ENCODE results near the gene USP53.
"Not testable (repeated sequence)": the region's sequence is repeated elsewhere in the genome, so short reads cannot be mapped to it uniquely, and the experiment has no call there.

USP53 gene

GRCh38 chr4:119266153-119266552, 53.6 kb downstream of the USP53 start:
- Histone ChIP-seq H3K4me1 (ENCODE audit: insufficient read depth, insufficient read length) (no peaks in the 10 kb centered on the region), H3K4me3 (ENCODE audit: insufficient read length, low read depth) (no peak overlapping the region), H3K9ac (ENCODE audit: insufficient read length, low read depth) (no peak overlapping the region), H3K9me3 (ENCODE audit: insufficient read depth, low read length) (no peaks in the 10 kb centered on the region), H3K27me3 (ENCODE audit: insufficient read depth, insufficient read length) (no peaks in the 10 kb centered on the region), H3K36me3 (ENCODE audit: insufficient read depth, insufficient read length, low read length) (peaks cover 51% of the 10 kb centered on the region)
- no peak for DNase-seq (ENCODE audit: low read depth, low spot score)
- TF ChIP-seq YY1 (IDR thresholded peaks at IDR 0.05; ENCODE audit: insufficient read depth, insufficient read length) (no peak), ZNF274 (IDR thresholded peaks at IDR 0.05; ENCODE audit: low read depth, low read length) (no peak)

- Histone ChIP-seq H3K4me3 (ENCODE audit: insufficient read length, low read depth) (no peak overlapping the region), H3K4me1 (ENCODE audit: insufficient read depth, insufficient read length) (no peaks in the 10 kb centered on the region), H3K9ac (ENCODE audit: insufficient read length, low read depth) (no peak overlapping the region), H3K9me3 (ENCODE audit: insufficient read depth, low read length) (no peaks in the 10 kb centered on the region), H3K36me3 (ENCODE audit: insufficient read depth, insufficient read length, low read length) (peaks cover 58% of the 10 kb centered on the region), H3K27me3 (ENCODE audit: insufficient read depth, insufficient read length) (no peaks in the 10 kb centered on the region)
- TF ChIP-seq SUZ12 (IDR thresholded peaks at IDR 0.05; ENCODE audit: extremely low read depth, insufficient read depth, insufficient read length) (no peak), YY1 (IDR thresholded peaks at IDR 0.05; ENCODE audit: insufficient read depth, insufficient read length) (no peak), ZNF274 (IDR thresholded peaks at IDR 0.05; ENCODE audit: low read depth, low read length) (no peak)
- DNase-seq (ENCODE audit: low read depth, low spot score), result no peak
These were observed 56.0 kb downstream of the USP53 start for GRCh38 chr4:119268466-119268865.

- H3K4me1 ChIP-seq (ENCODE audit: insufficient read depth, insufficient read length), result no peaks in the 10 kb centered on the region
- H3K9me3 ChIP-seq (ENCODE audit: insufficient read depth, low read length), result no peaks in the 10 kb centered on the region
- no peak overlapping the region for H3K4me3 ChIP-seq (ENCODE audit: insufficient read length, low read depth)
- no peaks in the 10 kb centered on the region for H3K27me3 ChIP-seq (ENCODE audit: insufficient read depth, insufficient read length)
- peaks cover 50% of the 10 kb centered on the region for H3K36me3 ChIP-seq (ENCODE audit: insufficient read depth, insufficient read length, low read length)
- no peak for DNase-seq (ENCODE audit: low read depth, low spot score)
- no peak overlapping the region for H3K9ac ChIP-seq (ENCODE audit: insufficient read length, low read depth)
- TF ChIP-seq YY1 (IDR thresholded peaks at IDR 0.05; ENCODE audit: insufficient read depth, insufficient read length), result no peak
- no peak for TF ChIP-seq ZNF274 (IDR thresholded peaks at IDR 0.05; ENCODE audit: low read depth, low read length)
- TF ChIP-seq SUZ12 (IDR thresholded peaks at IDR 0.05; ENCODE audit: extremely low read depth, insufficient read depth, insufficient read length), result no peak
These were observed 59.0 kb downstream of the USP53 start for GRCh38 chr4:119271361-119272085.

GRCh38 chr4:119279541-119279940, 67.0 kb downstream of the USP53 start:
- H3K4me3 ChIP-seq (ENCODE audit: insufficient read length, low read depth), result peak overlapping the region; percentile 37
- H3K9ac ChIP-seq (ENCODE audit: insufficient read length, low read depth), result peak overlapping the region; percentile 50
- H3K4me1 ChIP-seq (ENCODE audit: insufficient read depth, insufficient read length); H3K9me3 ChIP-seq (ENCODE audit: insufficient read depth, low read length); H3K27me3 ChIP-seq (ENCODE audit: insufficient read depth, insufficient read length); DNase-seq (ENCODE audit: low read depth, low spot score); H3K36me3 ChIP-seq (ENCODE audit: insufficient read depth, insufficient read length, low read length): not testable (repeated sequence)

- H3K4me3 ChIP-seq (ENCODE audit: insufficient read length, low read depth), result peak overlapping the region; percentile 37
- not testable (repeated sequence) for H3K9me3 ChIP-seq (ENCODE audit: insufficient read depth, low read length); H3K27me3 ChIP-seq (ENCODE audit: insufficient read depth, insufficient read length); H3K36me3 ChIP-seq (ENCODE audit: insufficient read depth, insufficient read length, low read length); DNase-seq (ENCODE audit: low read depth, low spot score); H3K4me1 ChIP-seq (ENCODE audit: insufficient read depth, insufficient read length)
- peak overlapping the region; percentile 50 for H3K9ac ChIP-seq (ENCODE audit: insufficient read length, low read depth)
These were observed 67.4 kb downstream of the USP53 start for GRCh38 chr4:119279945-119280344.

- H3K4me1 ChIP-seq (ENCODE audit: insufficient read depth, insufficient read length), result no peaks in the 10 kb centered on the region
- no peak overlapping the region for H3K4me3 ChIP-seq (ENCODE audit: insufficient read length, low read depth)
- no peaks in the 10 kb centered on the region for H3K36me3 ChIP-seq (ENCODE audit: insufficient read depth, insufficient read length, low read length)
- no peak overlapping the region for H3K9ac ChIP-seq (ENCODE audit: insufficient read length, low read depth)
- no peak for DNase-seq (ENCODE audit: low read depth, low spot score)
- TF ChIP-seq ZNF274 (IDR thresholded peaks at IDR 0.05; ENCODE audit: low read depth, low read length) (no peak), SUZ12 (IDR thresholded peaks at IDR 0.05; ENCODE audit: extremely low read depth, insufficient read depth, insufficient read length) (no peak), YY1 (IDR thresholded peaks at IDR 0.05; ENCODE audit: insufficient read depth, insufficient read length) (no peak)
- no peaks in the 10 kb centered on the region for H3K27me3 ChIP-seq (ENCODE audit: insufficient read depth, insufficient read length)
- H3K9me3 ChIP-seq (ENCODE audit: insufficient read depth, low read length), result no peaks in the 10 kb centered on the region
These were observed 68.9 kb downstream of the USP53 start for GRCh38 chr4:119281393-119281792.

- Histone ChIP-seq H3K27me3 (ENCODE audit: insufficient read depth, insufficient read length) (no peaks in the 10 kb centered on the region), H3K9me3 (ENCODE audit: insufficient read depth, low read length) (no peaks in the 10 kb centered on the region), H3K36me3 (ENCODE audit: insufficient read depth, insufficient read length, low read length) (no peaks in the 10 kb centered on the region), H3K4me3 (ENCODE audit: insufficient read length, low read depth) (no peak overlapping the region), H3K9ac (ENCODE audit: insufficient read length, low read depth) (no peak overlapping the region), H3K4me1 (ENCODE audit: insufficient read depth, insufficient read length) (no peaks in the 10 kb centered on the region)
- TF ChIP-seq YY1 (IDR thresholded peaks at IDR 0.05; ENCODE audit: insufficient read depth, insufficient read length) (no peak), ZNF274 (IDR thresholded peaks at IDR 0.05; ENCODE audit: low read depth, low read length) (no peak), SUZ12 (IDR thresholded peaks at IDR 0.05; ENCODE audit: extremely low read depth, insufficient read depth, insufficient read length) (no peak)
- DNase-seq (ENCODE audit: low read depth, low spot score), result no peak
These were observed 72.6 kb downstream of the USP53 start for GRCh38 chr4:119284876-119285780.
